Erythroblast (primary cell): ENCODE data around the gene ZNF174.

ENCODE experiments used
- GATA1 ChIP-seq: IDR thresholded peaks from 2 replicates; pipeline ENCODE4 v1.6.1; 2011; ENCODE audit warnings: low read depth, mild to moderate bottlenecking, control low read depth, low read length, moderate library complexity
- POLR2A ChIP-seq: IDR thresholded peaks from 2 replicates; pipeline ENCODE4 v1.6.1; 2011; ENCODE audit warnings: mild to moderate bottlenecking, low read length

DNA sequence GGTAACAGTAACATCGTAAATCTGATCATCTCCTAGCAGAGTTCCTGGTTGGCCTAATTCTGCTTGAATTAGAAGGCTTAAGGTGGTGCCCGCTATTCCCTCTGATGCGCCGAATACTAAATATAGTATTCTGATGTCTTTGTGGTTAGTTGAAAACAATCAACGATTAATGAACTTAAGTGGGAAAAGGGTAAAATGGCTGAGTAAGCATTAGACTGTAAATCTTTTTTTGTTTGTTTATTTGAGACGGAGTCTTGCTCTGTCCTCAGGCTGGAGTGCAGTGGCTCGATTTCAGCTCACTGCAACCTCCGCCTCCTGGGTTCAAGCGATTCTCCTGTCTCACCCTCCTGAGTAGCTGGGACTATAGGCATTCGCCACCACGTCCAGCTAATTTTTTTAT, 31.9 kb upstream of the ZNF174 start:
- TF ChIP-seq POLR2A (no peak), GATA1 (no peak)
